ENCODE results near the gene RELA.

The RELA gene

DNA sequence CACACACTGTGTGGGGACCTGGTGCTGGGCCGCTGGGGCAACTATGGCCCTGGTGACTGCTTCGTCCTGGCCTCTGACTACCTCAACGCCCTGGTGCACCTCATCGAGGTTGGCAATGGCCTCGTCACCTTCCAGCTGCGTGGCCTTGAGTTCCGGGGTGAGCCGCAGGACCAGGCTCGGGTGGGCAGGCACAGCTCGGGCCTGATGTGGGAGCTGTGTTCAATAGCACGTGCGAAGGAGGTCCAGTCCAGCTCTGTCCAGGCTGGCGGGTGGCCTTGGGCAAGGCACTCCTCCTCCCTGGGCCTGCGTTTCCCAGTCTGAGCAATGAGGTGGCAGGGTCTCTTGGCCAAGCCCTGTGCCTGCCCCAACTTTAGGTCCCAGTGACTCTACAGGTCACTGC, 33.1 kb downstream of the RELA start:
- DNase-seq = no peak

DNA sequence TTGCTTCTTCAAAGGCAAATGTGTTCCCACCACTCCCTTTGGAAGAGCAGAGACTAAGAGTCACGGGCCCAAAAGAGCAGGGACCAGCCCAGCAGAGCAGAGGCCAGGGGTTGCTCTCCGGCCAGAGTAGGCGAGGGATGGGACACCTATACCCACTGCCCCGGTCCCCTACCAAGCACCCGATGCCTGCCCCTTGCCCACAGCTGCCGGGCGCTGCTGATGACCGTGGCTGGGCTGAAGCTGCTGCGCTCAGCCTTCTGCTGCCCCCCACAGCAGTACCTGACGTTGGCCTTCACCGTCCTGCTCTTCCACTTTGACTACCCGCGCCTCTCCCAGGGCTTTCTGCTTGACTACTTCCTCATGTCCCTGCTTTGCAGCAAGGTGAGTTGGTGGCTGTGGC, 35.5 kb downstream of the RELA start:
- DNase-seq = no peak

DNA sequence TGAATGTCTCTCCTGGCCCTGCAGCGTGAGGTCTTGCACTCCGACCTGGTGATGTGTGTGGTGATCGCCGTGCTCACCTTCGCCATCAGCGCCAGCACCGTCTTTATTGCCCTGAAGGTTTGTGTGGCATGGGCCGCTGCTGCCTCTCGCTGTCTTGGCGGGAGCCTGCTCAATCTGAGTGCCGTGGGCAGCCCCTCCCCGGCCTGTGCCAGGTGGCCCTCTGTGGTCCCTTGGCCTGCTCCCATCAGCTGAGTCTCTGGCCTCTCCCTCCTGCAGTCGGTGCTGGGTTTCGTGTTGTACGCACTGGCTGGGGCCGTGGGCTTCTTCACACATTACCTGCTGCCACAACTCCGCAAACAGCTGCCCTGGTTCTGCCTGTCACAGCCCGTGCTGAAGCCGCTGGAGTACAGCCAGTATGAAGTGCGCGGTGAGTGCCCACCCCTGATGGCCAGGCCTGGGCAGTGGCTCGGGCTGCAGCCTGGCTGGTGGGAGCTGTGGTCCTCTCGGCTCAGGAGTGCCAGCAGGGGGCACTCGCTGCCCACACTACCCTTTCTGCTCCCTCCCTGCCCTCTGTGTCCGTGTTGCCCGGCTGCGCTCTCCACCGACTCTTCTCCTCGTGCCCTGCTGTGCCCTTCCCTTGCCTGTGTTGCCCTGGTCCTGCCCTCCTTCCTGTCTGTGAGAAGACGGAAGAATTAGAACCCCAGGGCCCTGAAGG, 36.9 kb downstream of the RELA start:
- DNase-seq = no peak

DNA sequence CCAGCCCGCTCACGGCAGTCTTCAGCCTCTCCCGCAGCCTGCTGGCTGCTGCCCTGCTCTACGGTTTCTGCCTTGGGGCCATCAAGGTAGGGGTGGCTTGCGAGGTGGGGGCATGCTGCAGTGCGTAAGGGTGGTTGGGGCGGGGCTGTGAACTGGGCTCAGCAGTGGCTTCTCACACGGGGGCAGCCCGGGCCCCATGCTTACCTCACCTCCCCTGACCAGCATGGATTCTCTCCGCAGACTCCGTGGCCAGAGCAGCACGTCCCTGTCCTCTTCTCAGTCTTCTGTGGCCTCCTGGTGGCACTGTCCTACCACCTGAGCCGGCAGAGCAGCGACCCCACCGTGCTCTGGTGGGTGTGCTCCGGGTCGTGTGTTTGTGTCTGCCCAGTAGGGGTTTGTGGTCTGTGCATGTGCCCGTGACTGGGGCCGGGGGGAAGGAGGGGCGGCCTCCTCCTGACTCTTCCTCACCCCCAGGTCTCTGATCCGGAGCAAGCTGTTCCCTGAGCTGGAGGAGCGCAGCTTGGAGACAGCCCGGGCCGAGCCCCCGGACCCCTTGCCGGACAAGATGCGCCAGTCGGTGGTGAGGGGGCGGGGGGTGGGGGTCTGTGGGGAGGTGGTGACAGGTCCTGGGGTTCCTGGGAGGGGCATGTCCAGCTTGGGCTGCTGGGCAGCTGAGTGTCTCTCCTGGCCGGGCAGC, 37.6 kb downstream of the RELA start:
- no peak for DNase-seq

DNA sequence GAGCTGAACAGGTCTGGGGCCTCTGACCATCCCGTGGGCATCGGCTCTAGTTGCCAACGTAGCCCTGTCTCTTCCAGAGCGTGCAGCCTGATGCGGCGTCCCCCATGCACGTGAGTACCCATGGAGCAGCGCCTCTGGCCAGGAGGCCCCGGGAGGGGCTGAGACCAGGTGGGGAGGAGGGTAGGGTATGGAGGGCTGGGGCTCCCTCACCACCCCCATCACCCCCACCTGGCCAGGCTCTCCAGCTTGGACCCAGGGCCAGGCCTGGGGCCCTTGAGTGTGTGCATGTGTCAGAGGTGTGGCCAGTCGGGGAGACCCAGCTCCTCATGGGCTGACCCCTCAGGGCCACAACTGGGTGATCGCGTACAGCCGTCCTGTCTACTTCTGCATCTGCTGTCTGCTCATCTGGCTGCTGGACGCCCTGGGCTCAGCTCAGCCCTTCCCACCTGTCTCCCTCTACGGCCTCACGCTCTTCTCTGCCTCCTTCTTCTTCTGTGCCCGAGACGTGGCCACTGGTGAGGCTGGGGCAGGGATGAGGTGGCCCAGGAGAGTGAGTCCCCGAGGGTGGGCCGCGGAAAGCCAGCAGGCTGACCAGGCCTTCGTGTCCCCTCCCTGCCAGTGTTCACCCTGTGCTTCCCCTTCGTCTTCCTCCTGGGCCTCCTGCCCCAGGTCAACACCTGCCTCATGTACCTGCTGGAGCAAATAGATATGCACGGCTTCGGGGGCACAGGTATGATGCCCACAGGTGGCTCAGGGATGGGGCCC, 38.7 kb downstream of the RELA start:
- no peak for DNase-seq

DNA sequence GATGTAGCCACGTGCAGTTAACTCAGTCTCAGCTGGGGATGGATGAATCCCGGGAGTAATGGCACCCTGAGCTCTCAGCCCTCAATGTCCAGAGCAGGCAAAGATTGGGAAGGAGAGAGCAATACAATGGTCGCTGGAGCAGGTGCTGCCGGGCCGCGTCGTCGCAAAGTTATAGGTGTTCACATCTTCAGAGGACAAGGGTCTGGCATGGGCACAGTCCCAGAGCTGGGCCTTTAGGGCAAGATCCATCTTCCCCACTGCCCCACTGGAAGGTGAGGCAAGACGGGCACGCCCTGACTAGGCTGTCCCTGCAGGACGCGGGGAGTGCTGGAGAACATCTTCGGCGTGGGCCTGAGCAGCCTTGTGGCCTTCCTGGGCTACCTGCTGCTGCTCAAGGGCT, 39.5 kb downstream of the RELA start:
- no peak for DNase-seq

DNA sequence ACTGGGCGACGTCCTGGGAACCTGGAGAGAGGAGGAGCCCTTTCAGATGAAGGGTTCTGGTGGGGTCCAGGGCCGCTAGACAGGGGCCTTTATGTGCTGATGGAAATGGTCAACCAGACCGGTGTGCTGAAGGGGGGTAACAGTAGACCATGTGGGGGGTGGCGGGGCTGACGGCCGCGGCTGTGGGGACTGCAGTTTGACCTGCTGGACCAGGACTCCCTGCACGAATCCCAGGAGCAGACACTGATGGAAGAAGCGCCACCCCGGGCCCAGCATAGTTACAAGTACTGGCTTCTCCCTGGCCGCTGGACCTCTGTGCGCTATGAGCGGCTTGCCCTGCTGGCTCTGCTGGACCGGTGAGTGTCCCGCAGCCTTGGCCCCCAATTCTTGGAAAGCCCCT, 40.7 kb downstream of the RELA start:
- DNase-seq = no peak

DNA sequence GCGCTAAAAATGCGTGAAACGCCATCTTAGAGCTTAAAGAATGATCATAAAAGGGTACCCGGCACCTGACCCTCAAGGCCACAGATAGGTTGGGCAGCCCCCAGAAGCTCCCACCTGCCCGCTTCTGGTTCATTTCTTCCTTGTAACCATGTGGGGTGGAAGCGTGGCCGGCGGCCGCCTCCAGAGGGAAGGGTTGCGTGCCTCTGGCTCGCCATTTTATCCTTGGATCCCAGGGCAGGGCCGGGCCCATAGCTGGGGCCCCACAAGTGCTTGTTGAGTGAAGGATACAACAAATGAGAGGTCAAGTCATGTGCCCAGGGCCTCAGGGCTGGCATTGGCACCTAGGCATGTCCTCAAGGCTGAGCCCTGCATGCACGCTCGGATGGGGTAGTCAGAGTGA, 41.3 kb downstream of the RELA start:
- DNase-seq = no peak

DNA sequence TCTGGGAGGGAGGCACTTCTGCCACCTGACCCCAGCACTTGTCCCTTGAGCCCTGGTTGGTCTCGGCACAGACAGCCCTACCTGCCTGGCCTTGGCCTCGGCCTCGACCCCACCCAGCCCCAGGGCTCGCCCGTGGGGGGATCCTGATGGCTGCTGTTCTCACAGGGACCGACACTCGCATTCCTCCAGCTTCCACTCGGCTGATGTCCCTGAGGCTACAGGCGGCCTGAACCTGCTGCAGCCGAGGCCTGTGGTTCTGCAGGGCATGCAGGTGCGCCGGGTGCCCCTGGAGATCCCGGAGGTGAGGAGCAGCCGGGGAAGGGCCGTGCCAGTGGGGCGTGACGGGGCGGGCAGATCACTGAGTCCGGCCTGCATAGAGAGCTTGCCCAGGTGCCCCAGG, 42.0 kb downstream of the RELA start:
- DNase-seq = no peak

DNA sequence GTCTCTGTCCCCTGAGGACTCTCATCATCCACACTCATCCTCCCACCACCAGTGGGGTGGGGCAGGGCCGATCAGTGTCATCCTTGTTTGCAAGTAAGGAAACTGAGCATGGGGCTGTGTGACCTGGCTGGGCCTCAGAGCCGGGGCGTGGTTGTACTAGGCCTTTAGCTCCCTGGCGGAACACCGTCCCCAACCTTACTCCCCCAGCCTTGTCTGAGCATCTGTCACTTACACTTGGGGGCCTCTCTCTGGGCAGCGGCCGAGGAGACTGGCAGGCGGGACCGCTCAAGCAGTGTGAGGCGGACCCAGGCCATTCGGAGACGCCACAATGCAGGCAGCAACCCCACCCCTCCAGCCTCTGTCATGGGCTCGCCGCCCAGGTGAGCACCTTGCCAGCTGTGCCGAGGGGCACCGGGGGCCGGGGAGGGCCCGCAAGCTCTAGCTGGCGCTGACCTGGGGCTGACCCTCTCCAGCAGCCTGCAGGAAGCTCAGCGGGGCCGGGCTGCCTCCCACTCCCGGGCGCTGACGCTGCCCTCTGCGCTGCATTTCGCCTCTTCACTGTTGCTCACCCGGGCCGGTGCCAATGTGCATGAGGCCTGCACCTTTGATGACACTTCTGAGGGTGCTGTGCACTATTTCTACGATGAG, 43.3 kb downstream of the RELA start:
- no peak for DNase-seq

DNA sequence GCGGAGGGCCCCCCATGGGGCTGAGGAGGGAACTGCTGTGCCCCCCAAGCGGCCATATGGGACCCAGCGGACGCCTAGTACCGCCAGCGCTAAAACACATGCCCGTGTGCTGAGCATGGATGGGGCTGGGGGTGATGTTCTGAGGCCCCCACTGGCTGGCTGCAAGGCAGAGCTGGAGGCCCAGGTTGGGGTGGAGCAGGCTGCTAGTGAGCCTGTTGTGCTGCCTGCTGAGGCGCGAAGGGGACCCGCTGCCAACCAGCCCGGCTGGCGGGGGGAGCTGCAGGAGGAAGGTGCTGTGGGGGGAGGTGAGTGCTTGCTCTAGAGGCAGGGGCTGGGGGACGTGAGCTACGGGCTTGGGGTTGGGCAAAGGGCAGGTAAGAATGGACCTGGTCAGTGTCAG, 44.0 kb downstream of the RELA start:
- no peak for DNase-seq

DNA sequence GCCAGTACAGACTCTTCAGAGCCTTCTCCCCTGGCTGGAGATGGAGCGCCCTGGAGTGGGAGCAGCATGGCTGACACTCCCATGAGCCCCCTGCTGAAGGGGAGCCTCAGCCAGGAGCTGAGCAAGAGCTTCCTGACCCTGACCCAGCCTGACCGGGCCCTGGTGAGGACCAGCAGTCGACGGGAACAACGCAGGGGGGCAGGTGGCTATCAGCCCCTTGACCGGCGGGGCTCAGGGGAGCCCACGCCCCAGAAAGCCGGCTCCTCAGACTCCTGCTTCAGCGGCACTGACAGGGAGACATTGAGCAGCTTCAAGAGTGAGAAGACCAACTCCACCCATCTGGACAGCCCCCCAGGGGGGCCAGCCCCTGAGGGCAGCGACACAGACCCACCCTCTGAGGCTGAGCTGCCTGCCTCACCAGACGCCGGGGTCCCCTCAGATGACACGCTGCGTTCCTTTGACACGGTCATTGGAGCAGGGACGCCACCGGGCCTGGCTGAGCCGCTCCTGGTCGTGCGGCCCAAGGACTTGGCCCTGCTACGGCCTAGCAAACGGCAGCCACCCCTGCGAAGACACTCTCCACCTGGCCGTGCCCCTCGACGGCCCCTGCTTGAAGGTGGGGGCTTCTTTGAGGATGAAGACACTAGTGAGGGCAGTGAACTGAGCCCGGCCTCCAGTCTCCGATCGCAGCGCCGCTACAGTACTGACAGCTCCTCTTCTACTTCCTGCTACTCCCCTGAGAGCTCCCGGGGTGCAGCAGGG, 44.5 kb downstream of the RELA start:
- no peak for DNase-seq

DNA sequence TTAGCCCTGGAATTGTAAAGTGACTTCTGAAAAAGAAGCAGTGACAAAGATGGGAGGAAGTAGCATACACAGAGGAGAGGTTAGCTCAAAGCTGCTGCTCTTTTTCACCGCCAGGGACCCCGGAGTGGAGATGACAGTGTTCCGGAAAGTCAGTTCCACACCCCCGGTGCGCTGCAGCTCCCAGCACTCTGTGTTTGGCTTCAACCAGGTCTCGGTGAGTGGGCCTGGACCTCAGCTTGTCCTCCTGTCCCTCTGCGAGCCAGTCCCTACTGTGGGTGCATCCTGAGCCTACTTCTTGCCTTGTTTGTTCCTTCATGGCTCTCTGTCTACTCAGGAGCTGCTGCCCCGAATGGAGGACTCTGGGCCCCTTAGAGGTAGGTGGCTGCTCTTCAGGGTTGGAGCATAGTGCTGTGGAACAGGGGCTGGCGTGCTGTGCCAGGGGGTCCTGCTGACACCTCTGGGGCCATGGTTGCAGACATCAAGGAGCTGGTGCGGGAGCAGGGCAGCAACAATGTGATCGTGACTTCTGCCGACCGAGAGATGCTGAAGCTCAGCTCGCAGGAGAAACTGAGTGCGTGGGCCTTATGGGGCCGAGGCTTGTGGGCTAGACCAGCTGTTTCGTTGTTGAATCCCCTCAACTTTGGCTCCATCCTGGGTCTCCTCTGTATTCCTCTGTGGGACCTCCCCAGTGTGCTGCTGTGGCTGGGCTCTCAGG, 45.4 kb downstream of the RELA start:
- DNase-seq = no peak

DNA sequence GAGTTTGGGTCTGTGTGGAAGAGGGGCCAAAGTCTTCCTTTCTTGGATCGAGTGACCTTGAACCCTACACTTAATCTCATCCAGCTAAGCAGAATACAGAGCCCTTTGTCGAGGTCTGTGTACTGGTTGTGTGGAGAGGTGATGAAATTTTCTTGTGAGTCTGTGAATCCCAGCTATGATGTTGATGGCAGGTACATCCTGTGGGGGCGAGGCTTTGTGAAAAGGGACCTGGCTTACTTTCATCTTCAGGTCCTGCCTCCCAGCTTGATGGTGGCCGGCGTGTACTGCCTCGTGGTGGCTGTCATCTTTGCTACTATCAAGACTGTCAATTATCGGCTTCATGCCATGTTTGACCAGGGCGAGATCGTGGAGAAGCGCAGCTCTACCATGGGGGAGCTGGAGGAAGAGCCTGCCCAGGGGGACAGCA, 46.1 kb downstream of the RELA start:
- DNase-seq = no peak

DNA sequence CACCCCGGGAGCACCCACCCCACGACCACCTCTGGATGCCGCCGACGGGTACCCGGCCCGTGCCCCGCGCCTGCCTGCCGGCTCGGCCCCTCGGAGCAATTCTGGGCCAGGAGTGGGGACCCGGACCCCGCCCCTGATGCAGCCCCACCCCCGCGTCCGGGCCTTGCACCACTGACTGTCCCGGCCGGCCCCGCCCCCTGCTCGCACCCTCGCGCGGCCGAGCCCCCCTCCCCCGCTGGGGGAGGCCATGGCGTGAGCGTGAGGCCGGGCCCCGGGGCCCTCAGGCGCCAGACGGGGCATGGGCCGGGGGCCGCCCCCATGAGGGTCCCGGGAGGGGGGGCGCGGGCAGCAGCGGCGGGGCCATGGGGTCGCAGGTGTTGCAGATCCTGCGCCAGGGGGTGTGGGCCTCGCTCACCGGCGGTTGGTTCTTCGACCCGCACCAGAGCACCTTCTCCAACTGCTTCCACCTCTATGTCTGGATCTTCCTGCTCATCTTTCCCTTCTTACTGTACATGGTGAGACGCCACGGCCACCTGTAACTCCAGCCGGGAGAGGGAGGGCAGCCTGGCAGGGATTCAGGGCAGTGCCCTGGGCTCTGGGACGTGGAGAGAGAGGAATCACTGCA, 46.7 kb downstream of the RELA start:
- DNase-seq = no peak

DNA sequence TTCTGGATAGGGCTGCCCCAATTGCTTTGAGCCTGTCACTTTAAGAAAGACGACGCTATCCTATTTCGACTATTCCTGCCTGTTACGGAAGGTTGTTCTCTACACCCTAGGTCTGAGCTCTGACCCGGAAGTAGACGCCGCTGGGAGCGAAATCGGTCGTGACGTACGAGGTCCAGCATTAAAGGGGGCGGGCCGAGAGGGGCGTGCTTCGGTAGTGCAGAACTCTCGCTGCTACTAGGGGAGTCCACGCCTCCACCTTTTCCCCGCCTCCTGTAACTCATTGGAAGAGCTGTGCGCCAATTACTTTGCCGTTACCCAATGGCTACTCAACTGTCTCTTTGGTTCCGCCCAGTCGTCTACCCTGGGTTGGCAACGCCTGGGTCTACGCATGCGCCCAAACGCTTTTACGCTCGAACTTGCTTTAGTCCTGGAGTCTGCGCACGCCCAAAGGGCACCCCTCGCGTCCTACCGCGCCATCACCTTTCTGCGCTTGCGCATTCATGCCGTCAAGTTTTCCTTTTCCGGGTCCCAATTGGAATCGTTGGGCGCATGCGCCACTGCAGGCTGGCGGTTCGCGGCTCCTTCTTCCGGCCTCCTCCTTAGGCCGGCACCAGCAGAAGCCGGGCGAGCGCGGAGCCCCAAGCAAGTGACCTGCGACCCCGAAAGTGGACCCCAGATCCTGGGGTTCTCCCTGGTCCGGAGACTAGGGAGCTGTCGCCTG, 47.3 kb downstream of the RELA start, which contains the start of gene PCNX3:
PCNX3 (plus strand) TSS at position 548 of the 721 bp plus-strand sequence. CDS start 536 bp downstream, outside the sequence.
- DNase-seq = peak; percentile 100

DNA sequence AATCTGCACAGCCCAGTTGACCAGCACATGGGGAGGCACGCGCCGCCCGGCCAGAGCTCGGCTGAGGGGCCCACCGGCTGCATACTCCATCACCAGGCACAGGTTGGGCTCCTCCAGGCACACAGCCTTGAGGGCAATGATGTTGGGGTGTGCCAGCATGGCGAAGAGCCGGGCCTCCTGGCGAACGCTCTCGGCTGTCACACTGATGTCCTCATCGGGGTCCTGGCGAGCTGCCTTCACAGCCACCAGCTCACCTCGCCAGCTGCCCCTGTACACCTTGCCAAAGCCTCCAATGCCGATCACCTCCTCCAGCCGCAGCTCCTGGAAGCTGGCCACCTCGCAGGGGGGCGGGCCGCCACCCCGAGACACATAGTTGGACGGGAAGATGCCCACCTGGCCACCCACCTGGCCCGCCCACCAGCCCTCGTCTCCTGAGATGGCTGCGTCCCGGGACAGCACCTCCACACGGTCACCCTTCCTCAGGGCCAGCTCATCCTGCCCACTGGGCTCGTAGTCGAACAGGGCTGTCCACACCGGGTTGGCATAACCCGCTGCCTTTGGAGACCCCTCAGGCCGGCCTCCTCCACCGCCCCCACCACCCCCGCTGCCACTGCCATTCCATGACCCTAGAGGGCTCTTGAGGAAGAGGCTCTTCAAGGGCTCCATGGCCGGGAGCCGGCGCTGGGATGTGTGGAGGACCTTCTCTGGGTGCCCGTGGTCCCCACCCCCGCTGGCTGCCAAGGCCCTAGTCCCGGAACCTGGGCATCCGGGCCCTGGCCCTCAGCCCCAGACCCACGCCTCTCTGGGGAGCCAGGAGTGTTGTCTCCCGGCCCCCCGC, 49.4 kb downstream of the RELA start:
- DNase-seq = no peak

DNA sequence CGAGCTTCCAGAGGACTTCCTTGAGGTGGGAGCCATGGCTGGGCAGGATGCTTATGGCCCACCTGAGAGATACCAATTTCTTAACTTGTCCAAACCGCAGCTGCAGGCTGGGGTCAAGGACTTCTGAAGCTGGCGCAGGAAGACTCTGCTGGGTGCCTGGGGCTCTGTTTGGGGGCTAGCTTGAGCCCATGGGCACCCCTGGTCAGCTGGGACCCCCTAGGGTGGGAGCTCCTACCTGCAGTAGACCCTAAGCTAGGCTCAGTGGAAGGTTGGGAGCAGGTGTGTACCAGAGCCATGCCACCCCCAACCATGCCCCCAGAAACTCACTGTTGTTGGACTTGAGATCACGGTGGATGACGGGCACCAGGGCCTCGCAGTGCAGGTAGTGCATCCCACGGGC, 50.0 kb downstream of the RELA start:
- no peak for DNase-seq

DNA sequence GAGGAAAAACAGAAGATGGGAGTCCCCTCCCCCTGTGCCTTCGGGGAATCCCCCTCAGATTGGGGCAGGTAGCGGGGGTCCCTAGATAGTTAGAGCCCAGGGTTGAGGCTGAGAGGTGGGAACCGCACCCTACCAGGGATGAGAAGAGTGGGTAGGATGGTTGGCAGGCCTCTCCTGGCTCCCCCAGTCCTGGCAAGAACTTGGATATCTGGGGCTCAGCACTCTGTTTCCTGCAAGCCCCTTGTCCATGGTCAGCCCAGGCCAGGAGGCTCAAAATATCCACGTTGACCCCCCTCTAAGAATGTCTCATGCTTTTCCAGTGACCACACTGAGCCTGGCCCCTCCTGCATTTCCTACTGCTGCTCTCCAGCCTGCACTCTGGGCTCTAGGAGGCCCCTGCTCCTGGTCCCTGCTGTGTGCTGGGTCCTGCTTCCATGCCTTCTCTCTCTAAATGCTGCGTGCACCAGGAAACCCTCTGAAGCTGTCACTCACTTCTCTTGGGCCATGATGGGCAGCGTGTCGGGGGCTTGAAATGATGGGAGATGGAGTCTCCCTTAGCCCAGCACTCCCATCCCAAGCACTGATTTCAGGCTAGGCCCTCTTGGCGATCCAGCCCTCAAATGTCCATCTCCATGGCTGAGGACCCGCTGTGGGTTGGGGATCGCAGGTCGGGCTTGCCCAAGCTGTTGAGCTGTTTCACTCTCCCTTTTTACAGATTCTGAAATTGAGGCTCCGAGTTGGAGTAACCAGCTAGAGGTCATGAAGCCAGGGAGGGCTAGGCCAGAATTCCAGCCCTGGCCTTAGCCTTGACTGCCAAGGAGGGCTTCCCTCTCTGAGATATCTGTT, 50.7 kb downstream of the RELA start:
- DNase-seq = no peak
